GM12875 (cell line): Measurements from ENCODE around the gene SECTM1.
"Not testable (repeated sequence)": the region's sequence is repeated elsewhere in the genome, so short reads cannot be mapped to it uniquely, and the experiment has no call there.

Source experiments
- H3K4me3 ChIP-seq: one replicate; pipeline ENCODE4 v1.5.1; 2011; ENCODE audit warnings: low read depth, low read length, control low read depth
- TF ChIP-seq, protein P1 (sequence below): IDR thresholded peaks from 2 replicates; pipeline ENCODE4 v1.5.1; 2011; ENCODE audit warnings: low read depth, mild to moderate bottlenecking, control low read depth, inconsistent platforms, low read length, moderate library complexity, borderline replicate concordance; ENCODE audit not compliant: insufficient read depth

SECTM1 gene

DNA sequence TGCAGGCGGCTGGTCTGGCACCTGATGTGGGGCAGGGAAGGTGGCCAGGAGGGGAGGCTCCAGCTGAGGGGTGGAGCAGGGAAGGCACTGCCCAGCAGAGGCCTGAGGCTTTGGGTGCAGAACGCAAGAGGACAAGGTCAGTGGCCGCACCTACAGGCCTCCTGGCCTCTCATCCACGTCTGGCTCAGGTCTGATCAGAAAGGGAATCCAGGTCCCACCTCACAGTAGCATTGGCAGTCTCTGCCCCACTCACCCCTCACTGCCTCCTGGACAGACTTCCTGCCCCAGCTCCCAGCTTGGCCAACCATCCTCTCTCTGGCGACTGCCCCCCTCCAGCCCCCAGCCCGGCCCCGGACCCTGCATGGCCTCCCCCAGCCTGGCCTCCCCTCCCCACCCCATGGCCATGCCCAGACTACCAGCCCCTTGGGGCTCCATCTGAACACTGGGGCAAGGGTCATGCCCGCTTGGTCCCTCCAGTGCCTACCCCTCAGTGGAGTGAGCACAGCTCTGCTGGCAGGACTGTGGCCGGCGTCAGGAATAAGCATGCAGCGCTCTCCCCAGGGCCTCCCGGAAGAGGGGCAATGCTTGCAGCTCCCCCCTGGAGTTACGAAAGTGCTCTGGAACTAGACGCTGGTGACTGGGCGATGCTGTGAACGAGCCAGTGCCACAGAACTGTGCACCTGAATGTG is 42.6 kb upstream of the SECTM1 start:
- H3K4me3 ChIP-seq = no peak overlapping the region
- TF ChIP-seq, protein P1, sequence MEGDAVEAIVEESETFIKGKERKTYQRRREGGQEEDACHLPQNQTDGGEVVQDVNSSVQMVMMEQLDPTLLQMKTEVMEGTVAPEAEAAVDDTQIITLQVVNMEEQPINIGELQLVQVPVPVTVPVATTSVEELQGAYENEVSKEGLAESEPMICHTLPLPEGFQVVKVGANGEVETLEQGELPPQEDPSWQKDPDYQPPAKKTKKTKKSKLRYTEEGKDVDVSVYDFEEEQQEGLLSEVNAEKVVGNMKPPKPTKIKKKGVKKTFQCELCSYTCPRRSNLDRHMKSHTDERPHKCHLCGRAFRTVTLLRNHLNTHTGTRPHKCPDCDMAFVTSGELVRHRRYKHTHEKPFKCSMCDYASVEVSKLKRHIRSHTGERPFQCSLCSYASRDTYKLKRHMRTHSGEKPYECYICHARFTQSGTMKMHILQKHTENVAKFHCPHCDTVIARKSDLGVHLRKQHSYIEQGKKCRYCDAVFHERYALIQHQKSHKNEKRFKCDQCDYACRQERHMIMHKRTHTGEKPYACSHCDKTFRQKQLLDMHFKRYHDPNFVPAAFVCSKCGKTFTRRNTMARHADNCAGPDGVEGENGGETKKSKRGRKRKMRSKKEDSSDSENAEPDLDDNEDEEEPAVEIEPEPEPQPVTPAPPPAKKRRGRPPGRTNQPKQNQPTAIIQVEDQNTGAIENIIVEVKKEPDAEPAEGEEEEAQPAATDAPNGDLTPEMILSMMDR = no peak

- TF ChIP-seq, protein P1 = no peak
- H3K4me3 ChIP-seq = no peak overlapping the region
These were observed 41.9 kb upstream of the SECTM1 start for GRCh38 chr17:82375359-82376041.

GRCh38 chr17:82374626-82375331 is 41.2 kb upstream of the SECTM1 start:
- no peak overlapping the region for H3K4me3 ChIP-seq

DNA sequence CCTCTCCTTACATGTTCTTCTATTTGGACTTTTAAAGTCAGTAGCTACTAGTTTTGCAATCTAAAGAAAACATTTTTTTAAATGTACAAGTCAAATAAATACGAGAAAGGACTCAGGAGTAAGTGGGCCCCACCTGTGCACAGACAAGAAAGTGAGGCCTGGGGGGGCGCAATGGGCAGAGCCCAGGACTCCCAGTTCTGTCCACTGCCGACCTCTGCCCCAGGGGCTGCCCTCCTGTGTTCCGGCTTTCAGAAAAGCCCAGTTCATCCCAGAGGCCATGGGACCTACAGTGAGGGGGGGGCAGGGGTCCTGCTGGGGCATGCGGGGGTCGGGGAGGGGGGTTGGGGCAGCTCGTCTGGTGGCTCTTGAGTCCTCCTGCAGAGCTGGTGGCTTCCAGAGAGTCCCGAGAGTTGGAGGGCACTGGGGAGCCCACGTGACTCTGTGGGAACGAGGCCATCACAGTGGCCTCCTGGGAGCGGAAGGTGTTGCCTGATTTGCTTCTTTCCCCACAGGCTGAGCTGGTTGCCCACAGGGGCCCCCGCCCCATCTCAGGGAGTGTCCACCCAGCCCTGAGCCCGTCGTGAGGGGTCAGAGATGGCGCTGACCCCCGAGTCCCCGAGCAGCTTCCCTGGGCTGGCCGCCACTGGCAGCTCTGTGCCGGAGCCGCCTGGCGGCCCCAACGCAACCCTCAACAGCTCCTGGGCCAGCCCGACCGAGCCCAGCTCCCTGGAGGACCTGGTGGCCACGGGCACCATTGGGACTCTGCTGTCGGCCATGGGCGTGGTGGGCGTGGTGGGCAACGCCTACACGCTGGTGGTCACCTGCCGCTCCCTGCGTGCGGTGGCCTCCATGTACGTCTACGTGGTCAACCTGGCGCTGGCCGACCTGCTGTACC is 40.4 kb upstream of the SECTM1 start:
- no peak overlapping the region for H3K4me3 ChIP-seq
- TF ChIP-seq, protein P1 = no peak

More at GRCh38 chr17:82374626-82375331, 41.2 kb upstream of the SECTM1 start:
- TF ChIP-seq, protein P1 = no peak

DNA sequence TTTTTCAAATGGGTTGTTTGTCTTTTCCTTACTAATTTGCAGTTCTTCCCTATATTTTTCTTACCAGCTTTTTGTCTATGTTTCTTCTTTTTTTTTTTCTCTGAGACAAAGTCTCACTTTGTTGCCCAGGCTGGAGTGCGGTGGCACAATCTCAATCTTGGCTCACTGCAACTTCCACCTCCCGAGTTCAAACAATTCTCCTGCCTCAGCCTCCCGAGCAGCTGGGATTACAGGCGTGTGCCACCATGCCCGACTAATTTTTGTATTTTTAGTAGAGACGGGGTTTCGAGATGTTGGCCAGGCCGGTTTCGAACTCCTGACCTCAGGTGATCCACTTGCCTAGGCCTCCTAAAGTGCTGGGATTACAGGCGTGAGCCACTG is 39.5 kb upstream of the SECTM1 start:
- H3K4me3 ChIP-seq = not testable (repeated sequence)

- TF ChIP-seq, protein P1 = no peak
- no peak overlapping the region for H3K4me3 ChIP-seq
These were observed 38.9 kb upstream of the SECTM1 start for GRCh38 chr17:82372249-82373071.
